Muscle of leg (tissue), 11 donors: Measurements from ENCODE around the gene TRIO. TPM values are rescaled to one million over a fixed set of nuclear protein-coding genes. Genes with fewer than 3 reads are reported as not detected.

ENCODE experiments used
- DNase-seq: peaks from one replicate; pipeline ENCODE4 v3.0.0; 2013
- H3K27ac ChIP-seq: one replicate; pipeline ENCODE4 v1.5.1; 2013; ENCODE audit warnings: mild to moderate bottlenecking, low read length, control low read depth
- H3K27me3 ChIP-seq: one replicate; pipeline ENCODE4 v1.6.1; 2013; ENCODE audit warnings: low read length; ENCODE audit not compliant: control insufficient read depth, insufficient read depth
- H3K36me3 ChIP-seq: one replicate; pipeline ENCODE4 v1.6.1; 2013; ENCODE audit warnings: low read length; ENCODE audit not compliant: control insufficient read depth, insufficient read depth
- H3K4me1 ChIP-seq: one replicate; pipeline ENCODE4 v1.6.1; 2013; ENCODE audit warnings: low read length; ENCODE audit not compliant: control insufficient read depth, insufficient read depth
- H3K4me3 ChIP-seq: one replicate; pipeline ENCODE4 v1.5.1; 2013; ENCODE audit warnings: low read length, control low read depth
- H3K9me3 ChIP-seq: replicated peaks from 2 replicates; pipeline ENCODE4 v1.6.1; 2013; ENCODE audit warnings: low read depth, low read length; ENCODE audit not compliant: control insufficient read depth
- WGBS: methylation state at CpG from one replicate; pipeline ENCODE4 v1.1.5; 2013; ENCODE audit warnings: missing lambda C conversion rate; ENCODE audit not compliant: insufficient coverage; 5-methylcytosine and 5-hydroxymethylcytosine counted together
- polyA plus RNA-seq, 8 donors: library from polyadenylated mRNA; unstranded; fragments of 120-200 nt; gene quantifications; one replicate each; pipeline versions ENCODE4 v1.2.1 to v1.2.3, GENCODE V29; 2013; ENCODE audit warnings: inconsistent platforms in 1 of 8, low replicate concordance in 1 of 8; ENCODE audit not compliant: insufficient read length in 8 of 8, insufficient read depth in 1 of 8
- total RNA-seq: library from RNA; stranded (reverse); fragments of 120-200 nt; gene quantifications from one replicate; pipeline ENCODE4 v1.2.4, GENCODE V29; 2013

TRIO gene
- total and polyA plus RNA-seq, 9 donors: 124 to 219 (median 168) TPM

GRCh38 chr5:14219800-14220512 lies 76.8 kb downstream of the TRIO start:
- Histone ChIP-seq H3K4me3 (no peak overlapping the region), H3K9me3 (no peaks in the 10 kb centered on the region), H3K4me1 (peaks cover 36% of the 10 kb centered on the region), H3K27ac (no peak overlapping the region), H3K27me3 (no peaks in the 10 kb centered on the region), H3K36me3 (no peaks in the 10 kb centered on the region)
- no CpG with 5 or more reads among the region's 6 CpGs for WGBS
- peak; percentile 34 for DNase-seq

GRCh38 chr5:14220642-14221041 lies 77.5 kb downstream of the TRIO start:
- Histone ChIP-seq H3K27ac (peak overlapping the region; percentile 22), H3K4me1 (peaks cover 36% of the 10 kb centered on the region)
- WGBS: 88% methylated on average over 1 of the region's 1 CpG

GRCh38 chr5:14221732-14222131 lies 78.6 kb downstream of the TRIO start:
- peaks cover 40% of the 10 kb centered on the region for H3K4me1 ChIP-seq
- H3K9me3 ChIP-seq: no peaks in the 10 kb centered on the region
- H3K27ac ChIP-seq: no peak overlapping the region
- DNase-seq: no peak
- no peak overlapping the region for H3K4me3 ChIP-seq
- H3K36me3 ChIP-seq: no peaks in the 10 kb centered on the region
- 95% methylated on average over 3 of the region's 6 CpGs for WGBS
- H3K27me3 ChIP-seq: no peaks in the 10 kb centered on the region

More at GRCh38 chr5:14220642-14221041, 77.5 kb downstream of the TRIO start:
- no peak for DNase-seq
- no peak overlapping the region for H3K4me3 ChIP-seq
- H3K9me3 ChIP-seq: no peaks in the 10 kb centered on the region
- H3K36me3 ChIP-seq: no peaks in the 10 kb centered on the region
- H3K27me3 ChIP-seq: no peaks in the 10 kb centered on the region

GRCh38 chr5:14222206-14222605 lies 79.1 kb downstream of the TRIO start:
- no peaks in the 10 kb centered on the region for H3K36me3 ChIP-seq
- WGBS: no CpG with 5 or more reads among the region's 3 CpGs
- H3K27ac ChIP-seq: no peak overlapping the region
- no peak for DNase-seq
- H3K4me3 ChIP-seq: no peak overlapping the region
- H3K27me3 ChIP-seq: no peaks in the 10 kb centered on the region
- H3K9me3 ChIP-seq: no peaks in the 10 kb centered on the region
- H3K4me1 ChIP-seq: peaks cover 39% of the 10 kb centered on the region

GRCh38 chr5:14223372-14223771 lies 80.2 kb downstream of the TRIO start:
- DNase-seq: peak; percentile 48
- no peaks in the 10 kb centered on the region for H3K36me3 ChIP-seq
- peak overlapping the region; percentile 75 for H3K27ac ChIP-seq
- no peak overlapping the region for H3K4me3 ChIP-seq
- 65% methylated on average over 4 of the region's 6 CpGs for WGBS
- H3K4me1 ChIP-seq: peaks cover 37% of the 10 kb centered on the region
- no peaks in the 10 kb centered on the region for H3K27me3 ChIP-seq
- no peaks in the 10 kb centered on the region for H3K9me3 ChIP-seq

DNA sequence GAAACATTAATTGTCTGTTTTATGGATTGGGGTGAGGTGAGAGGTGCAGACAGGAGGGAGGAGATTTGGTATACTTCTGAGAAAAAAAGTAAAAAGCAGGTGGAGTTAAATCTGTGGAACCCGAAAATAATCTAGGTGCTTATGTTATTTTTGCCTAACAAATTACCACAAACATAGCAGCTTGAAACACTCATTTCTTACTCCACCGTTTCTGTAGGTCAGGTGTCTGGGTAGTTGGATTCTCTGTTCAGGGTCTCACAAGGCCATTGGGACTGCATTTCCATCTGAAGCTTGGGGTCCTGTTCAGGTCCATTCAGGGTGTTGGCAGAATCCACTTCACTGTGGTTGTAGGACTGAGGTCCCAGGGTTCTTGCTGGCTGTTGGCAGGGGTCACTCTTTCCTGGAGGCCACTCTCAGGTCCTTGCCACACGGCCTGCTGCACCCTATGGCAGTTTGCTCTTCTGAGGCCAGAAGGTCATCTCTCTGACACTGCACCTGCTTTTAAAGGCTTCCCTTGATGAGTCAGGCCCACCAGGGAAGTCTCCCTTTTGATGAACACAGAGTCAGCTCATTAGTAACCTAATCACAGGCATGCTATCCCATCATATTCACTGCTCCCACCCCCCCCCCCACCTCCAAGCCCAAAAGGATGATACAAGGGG lies 82.2 kb downstream of the TRIO start:
- no CpG with 5 or more reads among the region's 3 CpGs for WGBS
- H3K9me3 ChIP-seq: no peaks in the 10 kb centered on the region
- H3K27ac ChIP-seq: no peak overlapping the region
- H3K36me3 ChIP-seq: no peaks in the 10 kb centered on the region
- no peak for DNase-seq
- no peak overlapping the region for H3K4me3 ChIP-seq
- peaks cover 28% of the 10 kb centered on the region for H3K4me1 ChIP-seq
- H3K27me3 ChIP-seq: no peaks in the 10 kb centered on the region

GRCh38 chr5:14226149-14226548 lies 83.0 kb downstream of the TRIO start:
- peaks cover 23% of the 10 kb centered on the region for H3K4me1 ChIP-seq
- WGBS: 93% methylated on average over 3 of the region's 4 CpGs
- H3K27ac ChIP-seq: no peak overlapping the region

DNA sequence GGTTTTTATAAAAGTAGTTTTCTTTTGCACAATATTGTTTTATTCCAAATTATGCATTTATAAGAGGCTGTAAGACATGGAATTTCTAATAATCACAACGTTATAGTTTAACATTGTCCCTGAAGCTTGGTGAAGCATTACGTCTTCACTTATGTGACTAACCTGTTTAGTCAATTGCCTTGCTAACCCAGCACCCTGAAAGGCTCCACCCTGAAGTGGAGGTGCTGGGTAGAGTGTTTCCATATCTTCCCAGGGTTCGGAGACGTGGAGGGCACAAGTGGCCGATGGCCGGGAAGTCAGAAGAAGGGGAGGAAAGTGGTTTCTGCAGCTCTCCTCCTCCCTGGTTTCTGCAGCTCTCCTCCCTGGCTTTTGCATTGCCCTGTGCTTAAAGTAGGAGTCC lies 83.4 kb downstream of the TRIO start:
- Histone ChIP-seq H3K27ac (no peak overlapping the region), H3K4me3 (no peak overlapping the region), H3K9me3 (no peaks in the 10 kb centered on the region), H3K4me1 (peaks cover 23% of the 10 kb centered on the region), H3K36me3 (no peaks in the 10 kb centered on the region), H3K27me3 (no peaks in the 10 kb centered on the region)
- DNase-seq: no peak
- WGBS: no CpG with 5 or more reads among the region's 6 CpGs

More at GRCh38 chr5:14226149-14226548, 83.0 kb downstream of the TRIO start:
- H3K27me3 ChIP-seq: no peaks in the 10 kb centered on the region
- H3K9me3 ChIP-seq: no peaks in the 10 kb centered on the region
- no peak for DNase-seq
- H3K4me3 ChIP-seq: no peak overlapping the region
- H3K36me3 ChIP-seq: no peaks in the 10 kb centered on the region

DNA sequence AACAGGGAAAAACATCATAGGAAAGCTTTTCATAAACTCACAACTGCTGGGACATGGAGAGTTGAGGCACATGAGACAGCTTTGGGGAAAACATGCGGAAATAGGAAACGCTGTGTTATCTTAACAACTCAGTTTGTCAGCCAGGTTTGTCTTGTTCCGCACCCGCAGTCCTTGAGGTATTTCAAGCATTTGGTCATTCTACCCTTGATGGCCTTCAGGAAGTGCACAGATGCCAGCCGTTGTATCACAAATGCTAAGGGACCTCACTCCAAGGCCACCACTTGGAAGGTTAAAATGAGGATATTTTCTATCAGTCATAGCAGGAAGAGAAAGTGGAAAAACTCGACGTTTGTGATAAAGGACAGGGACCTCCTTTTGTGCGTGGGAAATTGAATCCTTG lies 83.8 kb downstream of the TRIO start:
- H3K4me3 ChIP-seq: no peak overlapping the region
- no peaks in the 10 kb centered on the region for H3K27me3 ChIP-seq
- H3K36me3 ChIP-seq: no peaks in the 10 kb centered on the region
- no peaks in the 10 kb centered on the region for H3K9me3 ChIP-seq
- peaks cover 23% of the 10 kb centered on the region for H3K4me1 ChIP-seq
- WGBS: 76% methylated on average over 7 of the region's 8 CpGs
- DNase-seq: no peak
- no peak overlapping the region for H3K27ac ChIP-seq

- Histone ChIP-seq H3K4me3 (no peak overlapping the region), H3K9me3 (no peaks in the 10 kb centered on the region), H3K27me3 (no peaks in the 10 kb centered on the region), H3K36me3 (no peaks in the 10 kb centered on the region), H3K4me1 (peaks cover 23% of the 10 kb centered on the region), H3K27ac (no peak overlapping the region)
- 43% methylated on average over 1 of the region's 3 CpGs for WGBS
- no peak for DNase-seq
These were observed 84.4 kb downstream of the TRIO start for GRCh38 chr5:14227513-14227912.
